ENCODE measurements around the gene RMND5B. TPM values are rescaled to one million over a fixed set of nuclear protein-coding genes. Genes with fewer than 3 reads are reported as not detected.

The RMND5B gene
- polyA plus RNA-seq, 1 of the 3 experiments (the other 2 are of a cell fraction) = 42.8 TPM

Other genes starting within 250 kb of the RMND5B start
- gene PROP1, start 134.8 kb upstream of the RMND5B start, polyA plus RNA-seq (2012; rRNA removed) = not detected in 2 replicates
- gene N4BP3, start 17.5 kb upstream of the RMND5B start, polyA plus RNA-seq (2012; rRNA removed) = 0.16 and 0.28 TPM in 2 replicates
- gene NHP2, start 22.9 kb downstream of the RMND5B start, polyA plus RNA-seq (2012; rRNA removed) = 313 and 455 TPM in 2 replicates
- not detected in 2 replicates for gene GMCL2, start 56.4 kb downstream of the RMND5B start, polyA plus RNA-seq (2012; rRNA removed)
- gene HNRNPAB, start 73.5 kb downstream of the RMND5B start, polyA plus RNA-seq (2012; rRNA removed) = 157 and 164 TPM in 2 replicates
- gene PHYKPL, start 101.8 kb downstream of the RMND5B start, polyA plus RNA-seq (2012; rRNA removed) = 46.8 and 61.3 TPM in 2 replicates